ENCODE measurements around the gene LETM1. TPM values are rescaled to one million over a fixed set of nuclear protein-coding genes. Genes with fewer than 3 reads are reported as not detected.

Gene LETM1
- total and polyA plus RNA-seq, 12 donors, result 20.7 to 117 (median 37.9) TPM

DNA sequence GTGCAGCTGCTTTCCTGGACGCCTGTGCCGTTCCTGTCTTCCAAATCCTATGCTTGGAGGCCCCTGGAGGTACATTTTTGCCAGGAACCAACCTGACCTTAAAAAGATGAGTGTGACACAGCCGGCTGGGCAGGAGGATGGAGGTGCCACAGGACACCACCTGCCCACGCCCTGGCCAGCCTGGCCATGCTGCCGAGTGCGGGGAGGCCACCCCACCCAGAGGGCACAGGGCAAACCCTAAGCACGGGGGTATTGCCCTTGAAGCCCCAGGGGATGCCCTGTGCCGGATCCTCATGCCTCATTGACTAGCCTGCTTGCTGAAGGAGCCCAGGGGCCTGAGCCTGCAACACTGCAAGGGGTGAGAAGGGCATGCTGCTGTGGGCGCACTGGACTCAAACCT, 42.7 kb downstream of the LETM1 start:
- Histone ChIP-seq H3K36me3 (replicated peaks in 1 of 2) (peaks cover 0 to 51% of the 10 kb centered on the region in 2 donors), H3K4me3 (no peak overlapping the region), H3K27me3 (no peaks in the 10 kb centered on the region), H3K9me3 (replicated peaks in 1 of 3) (no peaks in the 10 kb centered on the region), H3K27ac (no peak overlapping the region), H3K4me1 (replicated peaks in 1 of 2) (no peaks in the 10 kb centered on the region)
- intact Hi-C loops (cut with DNase I), result loop anchor here (10.0 kb wide), 2 partner anchors 82 to 92 kb away; no protein-coding TSS in a partner anchor
- WGBS, 4 donors, result 69 to 88% (median 77%) methylated on average over 4 to 9 of the region's 9 CpGs
- TF ChIP-seq, protein P1, sequence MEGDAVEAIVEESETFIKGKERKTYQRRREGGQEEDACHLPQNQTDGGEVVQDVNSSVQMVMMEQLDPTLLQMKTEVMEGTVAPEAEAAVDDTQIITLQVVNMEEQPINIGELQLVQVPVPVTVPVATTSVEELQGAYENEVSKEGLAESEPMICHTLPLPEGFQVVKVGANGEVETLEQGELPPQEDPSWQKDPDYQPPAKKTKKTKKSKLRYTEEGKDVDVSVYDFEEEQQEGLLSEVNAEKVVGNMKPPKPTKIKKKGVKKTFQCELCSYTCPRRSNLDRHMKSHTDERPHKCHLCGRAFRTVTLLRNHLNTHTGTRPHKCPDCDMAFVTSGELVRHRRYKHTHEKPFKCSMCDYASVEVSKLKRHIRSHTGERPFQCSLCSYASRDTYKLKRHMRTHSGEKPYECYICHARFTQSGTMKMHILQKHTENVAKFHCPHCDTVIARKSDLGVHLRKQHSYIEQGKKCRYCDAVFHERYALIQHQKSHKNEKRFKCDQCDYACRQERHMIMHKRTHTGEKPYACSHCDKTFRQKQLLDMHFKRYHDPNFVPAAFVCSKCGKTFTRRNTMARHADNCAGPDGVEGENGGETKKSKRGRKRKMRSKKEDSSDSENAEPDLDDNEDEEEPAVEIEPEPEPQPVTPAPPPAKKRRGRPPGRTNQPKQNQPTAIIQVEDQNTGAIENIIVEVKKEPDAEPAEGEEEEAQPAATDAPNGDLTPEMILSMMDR (IDR thresholded peaks at IDR 0.05), result no peak
- no peak for TF ChIP-seq POLR2A (IDR thresholded peaks at IDR 0.05)
- DNase-seq, result no peak

- DNase-seq, result no peak
- intact Hi-C loops (cut with DNase I), result loop anchor here (10.0 kb wide), 2 partner anchors 82 to 92 kb away; no protein-coding TSS in a partner anchor
- TF ChIP-seq POLR2A (IDR thresholded peaks at IDR 0.05), result no peak
- TF ChIP-seq, protein P1 (IDR thresholded peaks at IDR 0.05), result no peak
- Histone ChIP-seq H3K27me3 (no peaks in the 10 kb centered on the region), H3K4me1 (replicated peaks in 1 of 2) (no peaks in the 10 kb centered on the region), H3K27ac (no peak overlapping the region), H3K9me3 (replicated peaks in 1 of 3) (no peaks in the 10 kb centered on the region), H3K4me3 (no peak overlapping the region), H3K36me3 (replicated peaks in 1 of 2) (peaks cover 0 to 46% of the 10 kb centered on the region in 2 donors)
- WGBS, 4 donors, result 83 to 90% (median 89%) methylated on average over 9 to 11 of the region's 11 CpGs
Measured at GRCh38 chr4:1812720-1813119, 43.2 kb downstream of the LETM1 start.

- WGBS, 4 donors, result 88 to 100% (median 90%) methylated on average over 3 to 10 of the region's 10 CpGs; no CpG with 5 or more reads in 1 of the 4 donors
- no peaks in the 10 kb centered on the region for H3K9me3 ChIP-seq (replicated peaks in 1 of 3)
- H3K4me1 ChIP-seq (replicated peaks in 1 of 2), result no peaks in the 10 kb centered on the region
Measured at GRCh38 chr4:1810765-1811164, 45.2 kb downstream of the LETM1 start.

GRCh38 chr4:1809754-1810502, 46.0 kb downstream of the LETM1 start:
- 22 to 40% (median 26%) methylated on average over 5 to 15 of the region's 15 CpGs for WGBS, 4 donors
- intact Hi-C loops (cut with DNase I), result loop anchor here (2.0 to 10.0 kb wide), 4 partner anchors 61 to 415 kb away; no protein-coding TSS in a partner anchor
- DNase-seq, result peak; percentile 63 to 78 (median 70)

More at GRCh38 chr4:1810765-1811164, 45.2 kb downstream of the LETM1 start:
- H3K27me3 ChIP-seq, result no peaks in the 10 kb centered on the region
- DNase-seq, result no peak
- TF ChIP-seq POLR2A (IDR thresholded peaks at IDR 0.05), result no peak
- TF ChIP-seq, protein P1 (IDR thresholded peaks at IDR 0.05), result no peak
- H3K4me3 ChIP-seq, result no peak overlapping the region
- intact Hi-C loops (cut with DNase I), result loop anchor here (2.0 to 10.0 kb wide), 3 partner anchors 62 to 94 kb away; no protein-coding TSS in a partner anchor
- no peak overlapping the region for H3K27ac ChIP-seq
- peaks cover 0 to 27% of the 10 kb centered on the region in 2 donors for H3K36me3 ChIP-seq (replicated peaks in 1 of 2)

More at GRCh38 chr4:1809754-1810502, 46.0 kb downstream of the LETM1 start:
- TF ChIP-seq, protein P1 (IDR thresholded peaks at IDR 0.05), result peak; percentile 70 to 87 (median 81)
- no peak for TF ChIP-seq POLR2A (IDR thresholded peaks at IDR 0.05)
- Histone ChIP-seq H3K9me3 (replicated peaks in 1 of 3) (no peaks in the 10 kb centered on the region), H3K4me3 (no peak overlapping the region), H3K27me3 (no peaks in the 10 kb centered on the region), H3K36me3 (replicated peaks in 1 of 2) (peaks cover 0 to 19% of the 10 kb centered on the region in 2 donors), H3K27ac (no peak overlapping the region), H3K4me1 (replicated peaks in 1 of 2) (no peaks in the 10 kb centered on the region)

All from adrenal gland (tissue), 12 donors.